Sigmoid colon (tissue), 7 donors: Measurements from ENCODE around the gene CRELD2. TPM values are rescaled to one million over a fixed set of nuclear protein-coding genes. Genes with fewer than 3 reads are reported as not detected.
A peak's percentile ranks its signal among the peaks of the same experiment; 100 is the strongest.

Experiments
- DNase-seq: peaks from one replicate; pipeline ENCODE4 v3.0.0-alpha.2; 2019
- H3K27ac ChIP-seq, 4 donors: fragments of 200-600 bp; sonication (generic); one replicate each; pipeline ENCODE4 v1.5.1; 2016 to 2019; ENCODE audit warnings: mild to moderate bottlenecking in 1 of 4
- H3K27me3 ChIP-seq, 3 donors: fragments of 200-600 bp; sonication (generic); one replicate each; pipeline ENCODE4 v1.5.1; 2019; ENCODE audit warnings: mild to moderate bottlenecking in 1 of 3
- H3K36me3 ChIP-seq, 4 donors: fragments of 200-600 bp; sonication (generic); one replicate each; pipeline ENCODE4 v1.5.1; 2016 to 2019
- H3K4me1 ChIP-seq, 4 donors: fragments of 200-600 bp; sonication (generic); one replicate each; pipeline ENCODE4 v1.5.1; 2017 to 2019
- H3K4me3 ChIP-seq, 4 donors: fragments of 200-600 bp; sonication (generic); one replicate each; pipeline ENCODE4 v1.5.1; 2017 to 2019; ENCODE audit warnings: mild to moderate bottlenecking in 2 of 4, moderate library complexity in 1 of 4
- H3K9me3 ChIP-seq, 4 donors: fragments of 200-600 bp in 3 of 4; sonication (generic) in 3 of 4; one replicate each; pipeline versions ENCODE4 v1.5.1 to v1.6.1; 2013 to 2019
- EP300 ChIP-seq, 4 donors: sonication (generic); formaldehyde crosslinking; IDR thresholded peaks; one replicate each; pipeline ENCODE4 v1.6.1; 2017; ENCODE audit warnings: antibody characterized with exemption in 4 of 4
- POLR2A ChIP-seq, 2 donors: fragments of 450-650 bp; IDR thresholded peaks; one replicate each; pipeline ENCODE4 v1.6.1; 2016; ENCODE audit warnings: antibody characterized with exemption in 2 of 2, mild to moderate bottlenecking in 2 of 2, moderate library complexity in 2 of 2
- POLR2AphosphoS5 ChIP-seq, 4 donors: sonication (generic); formaldehyde crosslinking; IDR thresholded peaks; one replicate each; pipeline ENCODE4 v1.6.1; 2017; ENCODE audit warnings: antibody characterized with exemption in 4 of 4
- WGBS, 2 donors: extraction: QIAGEN DNeasy Blood & Tissue Kit; methylation state at CpG; one replicate each; pipeline ENCODE4 v1.1.7; 2013; 5-methylcytosine and 5-hydroxymethylcytosine counted together
- intact Hi-C: fragments of 100-400 bp; cut with DNase I; formaldehyde crosslinking; loops from one replicate; pipeline ENCODE4 v1.15.1; 2023
- polyA plus RNA-seq, 3 donors: library from polyadenylated mRNA; stranded (reverse); fragments of 200-250 nt; gene quantifications; one replicate each; pipeline ENCODE4 v1.2.3, GENCODE V29; 2013
- total RNA-seq, 4 donors: library from RNA; depleted of rRNA; stranded (reverse); fragments of >200 nt; gene quantifications; one replicate each; pipeline ENCODE4 v1.1.0, GENCODE V29; 2016
- TF ChIP-seq, protein P1 (sequence below), 4 experiments: fragments of 450-650 bp in 3 of 4; fragments of 200-600 bp in 1 of 4; IDR thresholded peaks; one replicate each; pipeline ENCODE4 v1.5.1; 2016 to 2019; ENCODE audit warnings: antibody characterized with exemption in 4 of 4, mild to moderate bottlenecking in 3 of 4, moderate library complexity in 2 of 4
- donor health status: healthy with polysubstance abuse.
- donor health status: Bipolar disorder and iron deficiency.
- donor health status: healthy.

The CRELD2 gene
- total and polyA plus RNA-seq, 7 donors: 9.2 to 97.7 (median 20.2) TPM

DNA sequence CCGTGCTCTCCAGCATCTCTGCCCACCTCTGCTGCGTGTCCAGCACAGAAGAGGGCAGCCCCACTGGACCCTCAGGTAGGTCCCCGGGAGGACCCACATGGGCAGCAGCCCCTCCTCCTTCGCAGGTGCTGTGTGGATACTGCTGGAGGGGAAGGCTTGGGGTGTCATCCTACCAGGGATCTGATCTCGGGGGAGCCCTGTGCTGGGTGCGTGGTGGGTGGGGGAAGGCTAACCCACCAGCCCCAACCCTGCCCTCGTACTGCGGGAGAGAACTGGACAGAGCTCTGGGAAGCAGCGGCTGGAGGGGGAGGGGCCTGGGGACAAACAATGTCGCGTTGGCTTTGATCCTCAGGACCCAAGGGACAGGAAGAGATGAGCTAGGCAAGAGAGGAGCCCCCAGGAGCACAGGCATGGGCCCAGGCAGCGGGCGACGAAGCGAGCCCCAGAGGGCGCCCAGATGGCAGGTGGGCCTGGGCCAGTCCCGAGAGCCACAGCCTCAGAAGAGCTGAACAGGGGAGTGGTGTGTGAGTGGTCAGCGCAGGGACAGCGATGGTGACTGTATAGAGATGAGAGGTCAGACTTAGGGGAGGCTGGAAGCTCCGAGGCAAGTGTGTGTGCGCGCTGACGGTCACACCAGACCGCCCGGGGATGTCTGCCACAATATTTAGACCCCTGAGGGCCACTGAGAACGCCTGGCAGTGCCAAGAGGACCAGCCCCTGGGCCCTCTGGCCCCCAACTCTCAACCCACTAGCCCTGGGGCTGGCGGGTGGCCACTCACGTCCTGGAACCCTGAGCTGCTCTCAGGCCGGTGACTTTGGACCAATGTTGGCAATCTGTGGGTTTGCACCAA lies 40.7 kb downstream of the CRELD2 start:
- 74 to 75% methylated on average over 29 of the region's 29 CpGs for WGBS, 2 donors
- Histone ChIP-seq H3K4me1 (peaks cover 0 to 39% (median 29%) of the 10 kb centered on the region in 4 donors), H3K9me3 (no peaks in the 10 kb centered on the region), H3K27me3 (no peaks in the 10 kb centered on the region), H3K27ac (peak overlapping the region; percentile 89 to 99 (median 96)), H3K36me3 (peaks cover 11 to 16% (median 14%) of the 10 kb centered on the region in 4 donors), H3K4me3 (peak overlapping the region; percentile 67 to 96 (median 82))
- DNase-seq: peak; percentile 74
- intact Hi-C loops: loop anchor here (2.0 kb wide), 1 partner anchor 16 kb away; no protein-coding TSS in a partner anchor
- TF ChIP-seq, protein P1, sequence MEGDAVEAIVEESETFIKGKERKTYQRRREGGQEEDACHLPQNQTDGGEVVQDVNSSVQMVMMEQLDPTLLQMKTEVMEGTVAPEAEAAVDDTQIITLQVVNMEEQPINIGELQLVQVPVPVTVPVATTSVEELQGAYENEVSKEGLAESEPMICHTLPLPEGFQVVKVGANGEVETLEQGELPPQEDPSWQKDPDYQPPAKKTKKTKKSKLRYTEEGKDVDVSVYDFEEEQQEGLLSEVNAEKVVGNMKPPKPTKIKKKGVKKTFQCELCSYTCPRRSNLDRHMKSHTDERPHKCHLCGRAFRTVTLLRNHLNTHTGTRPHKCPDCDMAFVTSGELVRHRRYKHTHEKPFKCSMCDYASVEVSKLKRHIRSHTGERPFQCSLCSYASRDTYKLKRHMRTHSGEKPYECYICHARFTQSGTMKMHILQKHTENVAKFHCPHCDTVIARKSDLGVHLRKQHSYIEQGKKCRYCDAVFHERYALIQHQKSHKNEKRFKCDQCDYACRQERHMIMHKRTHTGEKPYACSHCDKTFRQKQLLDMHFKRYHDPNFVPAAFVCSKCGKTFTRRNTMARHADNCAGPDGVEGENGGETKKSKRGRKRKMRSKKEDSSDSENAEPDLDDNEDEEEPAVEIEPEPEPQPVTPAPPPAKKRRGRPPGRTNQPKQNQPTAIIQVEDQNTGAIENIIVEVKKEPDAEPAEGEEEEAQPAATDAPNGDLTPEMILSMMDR (IDR thresholded peaks at IDR 0.05): no peak
- TF ChIP-seq POLR2AphosphoS5 (IDR thresholded peaks at IDR 0.05) (no peak), EP300 (IDR thresholded peaks at IDR 0.05) (no peak), POLR2A (IDR thresholded peaks at IDR 0.05) (no peak)

DNA sequence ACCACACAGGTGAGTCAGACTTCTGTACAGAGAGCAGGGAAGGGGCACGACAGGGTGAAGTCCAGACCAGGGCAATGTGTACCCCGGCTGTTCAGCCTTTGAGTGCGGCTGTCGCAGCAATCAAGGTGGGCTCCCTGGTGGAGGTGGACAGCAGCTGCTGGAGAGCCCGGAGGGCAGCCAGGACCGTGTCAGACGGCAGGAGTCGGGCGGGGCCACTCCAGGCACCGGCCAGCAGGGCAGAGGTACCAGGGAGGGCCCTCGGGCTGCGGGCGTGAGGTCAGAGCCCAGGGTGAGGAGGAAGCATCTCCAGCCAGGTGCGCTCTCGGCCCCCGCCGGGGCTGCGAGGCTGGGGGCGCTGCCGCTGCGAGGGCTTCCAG lies 41.3 kb downstream of the CRELD2 start:
- no peaks in the 10 kb centered on the region for H3K9me3 ChIP-seq
- H3K36me3 ChIP-seq: peaks cover 11 to 22% (median 16%) of the 10 kb centered on the region in 4 donors
- H3K27me3 ChIP-seq: no peaks in the 10 kb centered on the region
- intact Hi-C loops: loop anchor here (1.0 to 10.0 kb wide), 5 partner anchors 17 to 225 kb away; partner anchors contain the start of genes BRD1, TRABD and ZBED4
- peak; percentile 81 for DNase-seq
- TF ChIP-seq, protein P1 (IDR thresholded peaks at IDR 0.05): peak in 1 of 4 experiments; percentile 25
- TF ChIP-seq POLR2A (IDR thresholded peaks at IDR 0.05) (no peak), EP300 (IDR thresholded peaks at IDR 0.05) (no peak), POLR2AphosphoS5 (IDR thresholded peaks at IDR 0.05) (no peak)
- H3K27ac ChIP-seq: peak overlapping the region; percentile 89 to 99 (median 96)
- WGBS, 2 donors: 2 to 7% methylated on average over 21 of the region's 21 CpGs
- H3K4me3 ChIP-seq: peak overlapping the region; percentile 67 to 96 (median 82)
- H3K4me1 ChIP-seq: peaks cover 0 to 44% (median 32%) of the 10 kb centered on the region in 4 donors

DNA sequence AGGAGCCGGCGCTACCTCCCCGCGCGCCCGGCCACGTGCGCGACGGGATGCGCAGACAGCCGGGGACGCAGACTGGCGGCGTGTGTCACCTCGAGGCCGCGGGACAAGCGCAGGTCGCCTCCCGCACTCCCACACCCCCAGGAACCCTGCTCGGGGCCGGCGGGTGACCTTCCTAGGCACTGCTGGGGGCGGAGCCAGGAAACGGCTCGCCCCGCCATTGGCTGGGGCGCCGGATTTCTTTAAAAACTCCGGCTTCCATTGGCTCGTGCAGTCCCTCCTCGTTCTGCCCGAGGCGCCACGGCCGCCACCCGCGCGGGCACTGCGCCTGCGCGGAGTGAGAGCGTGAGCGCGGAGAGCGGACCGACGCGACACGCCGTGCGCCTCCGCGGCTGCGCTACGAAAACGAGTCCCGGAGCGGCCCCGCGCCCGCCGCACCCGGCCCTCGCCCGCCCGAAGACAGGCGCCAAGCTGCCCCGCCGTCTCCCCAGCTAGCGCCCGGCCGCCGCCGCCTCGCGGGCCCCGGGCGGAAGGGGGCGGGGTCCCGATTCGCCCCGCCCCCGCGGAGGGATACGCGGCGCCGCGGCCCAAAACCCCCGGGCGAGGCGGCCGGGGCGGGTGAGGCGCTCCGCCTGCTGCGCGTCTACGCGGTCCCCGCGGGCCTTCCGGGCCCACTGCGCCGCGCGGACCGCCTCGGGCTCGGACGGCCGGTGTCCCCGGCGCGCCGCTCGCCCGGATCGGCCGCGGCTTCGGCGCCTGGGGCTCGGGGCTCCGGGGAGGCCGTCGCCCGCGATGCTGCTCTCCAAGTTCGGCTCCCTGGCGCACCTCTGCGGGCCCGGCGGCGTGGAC lies 41.9 kb downstream of the CRELD2 start, which contains the start of gene PIM3:
PIM3 (plus strand) TSS at position 614 of the 846 bp plus-strand sequence; CDS start at position 790, 176 bp downstream.
- peak; percentile 97 for DNase-seq
- H3K36me3 ChIP-seq: peaks cover 11 to 24% (median 16%) of the 10 kb centered on the region in 4 donors
- no peaks in the 10 kb centered on the region for H3K27me3 ChIP-seq
- peaks cover 0 to 51% (median 34%) of the 10 kb centered on the region in 4 donors for H3K4me1 ChIP-seq
- peak within 1 kb of the TSS; percentile 89 to 99 (median 96) for H3K27ac ChIP-seq
- intact Hi-C loops: loop anchor here (1.0 to 10.0 kb wide), 5 partner anchors 24 to 224 kb away; partner anchors contain the start of genes ALG12, BRD1, CRELD2 and TRABD
- no peaks in the 10 kb centered on the region for H3K9me3 ChIP-seq
- peak; percentile 32 to 89 for TF ChIP-seq POLR2A (IDR thresholded peaks at IDR 0.05)
- TF ChIP-seq POLR2AphosphoS5 (IDR thresholded peaks at IDR 0.05): peak; percentile 73 to 92 (median 80)
- TF ChIP-seq, protein P1 (IDR thresholded peaks at IDR 0.05): no peak
- TF ChIP-seq EP300 (IDR thresholded peaks at IDR 0.05): no peak
- H3K4me3 ChIP-seq: peak within 1 kb of the TSS; percentile 67 to 96 (median 82)
- 1% methylated on average over 137 of the region's 137 CpGs for WGBS, 2 donors

DNA sequence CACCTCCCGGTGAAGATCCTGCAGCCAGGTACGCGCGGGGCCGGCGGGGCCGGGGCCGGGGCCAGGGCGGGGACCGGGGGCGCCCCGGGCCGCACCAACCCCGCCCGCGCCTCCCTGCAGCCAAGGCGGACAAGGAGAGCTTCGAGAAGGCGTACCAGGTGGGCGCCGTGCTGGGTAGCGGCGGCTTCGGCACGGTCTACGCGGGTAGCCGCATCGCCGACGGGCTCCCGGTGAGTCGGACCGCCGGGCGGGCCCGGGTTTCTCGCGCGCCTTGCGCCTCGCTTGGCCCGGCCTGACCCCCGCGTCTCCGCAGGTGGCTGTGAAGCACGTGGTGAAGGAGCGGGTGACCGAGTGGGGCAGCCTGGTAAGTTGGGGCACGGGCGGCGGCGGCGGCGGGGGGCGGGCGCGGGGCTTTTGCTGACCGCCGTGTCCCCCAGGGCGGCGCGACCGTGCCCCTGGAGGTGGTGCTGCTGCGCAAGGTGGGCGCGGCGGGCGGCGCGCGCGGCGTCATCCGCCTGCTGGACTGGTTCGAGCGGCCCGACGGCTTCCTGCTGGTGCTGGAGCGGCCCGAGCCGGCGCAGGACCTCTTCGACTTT lies 42.7 kb downstream of the CRELD2 start:
- peaks cover 11 to 24% (median 16%) of the 10 kb centered on the region in 4 donors for H3K36me3 ChIP-seq
- intact Hi-C loops: loop anchor here (1.0 to 10.0 kb wide), 4 partner anchors 43 to 224 kb away; partner anchors contain the start of genes ALG12, BRD1, CRELD2 and TRABD
- peak overlapping the region; percentile 89 to 99 (median 96) for H3K27ac ChIP-seq
- DNase-seq: peak; percentile 76
- 0 to 1% methylated on average over 84 of the region's 84 CpGs for WGBS, 2 donors
- TF ChIP-seq, protein P1 (IDR thresholded peaks at IDR 0.05): no peak
- TF ChIP-seq POLR2A (IDR thresholded peaks at IDR 0.05): no peak
- TF ChIP-seq POLR2AphosphoS5 (IDR thresholded peaks at IDR 0.05): no peak
- TF ChIP-seq EP300 (IDR thresholded peaks at IDR 0.05): no peak
- no peaks in the 10 kb centered on the region for H3K27me3 ChIP-seq
- no peaks in the 10 kb centered on the region for H3K9me3 ChIP-seq
- peaks cover 0 to 55% (median 39%) of the 10 kb centered on the region in 4 donors for H3K4me1 ChIP-seq
- peak overlapping the region; percentile 67 to 96 (median 82) for H3K4me3 ChIP-seq
